ENCODE results near the gene HMOX2.

Gene HMOX2

DNA sequence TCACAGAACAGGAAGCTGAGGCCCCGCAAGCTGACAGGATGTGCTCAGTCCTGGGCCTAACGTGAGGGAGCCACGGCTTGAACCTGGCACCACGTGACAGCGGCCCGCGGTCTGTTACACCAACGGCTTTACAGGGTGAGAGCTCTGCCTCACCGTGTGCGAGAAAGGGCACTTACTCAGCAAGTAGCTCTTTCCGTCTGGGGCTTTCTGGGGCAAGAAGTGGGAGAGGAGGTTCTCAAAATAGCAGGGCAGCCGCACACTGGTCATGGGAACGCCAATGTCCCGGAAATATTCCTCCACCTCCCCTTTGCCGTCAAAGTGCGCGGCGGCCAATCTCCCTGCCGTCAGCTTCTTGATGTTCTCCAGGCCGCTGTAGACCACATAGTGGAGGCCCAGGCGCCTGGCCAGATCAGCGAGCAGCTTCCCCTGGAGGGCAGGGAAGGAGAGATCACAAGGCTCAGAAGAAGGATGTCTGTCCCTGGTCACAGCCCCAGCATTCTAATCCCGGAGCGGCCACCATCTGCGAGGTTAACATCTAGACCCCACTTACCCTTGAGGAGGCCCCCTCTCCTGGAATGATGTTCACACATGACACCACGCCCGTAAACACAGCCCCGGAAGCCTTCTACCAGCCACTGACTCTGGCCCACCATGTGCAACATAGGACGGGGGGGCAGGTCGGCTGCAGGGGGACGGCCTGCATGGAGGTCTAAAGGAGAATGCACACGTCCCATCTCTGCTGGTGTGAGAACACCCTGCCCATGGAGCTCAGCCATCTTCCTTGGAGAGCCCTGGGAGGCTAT is 10.0 kb upstream of the HMOX2 start:
- DNase-seq: no peak

DNA sequence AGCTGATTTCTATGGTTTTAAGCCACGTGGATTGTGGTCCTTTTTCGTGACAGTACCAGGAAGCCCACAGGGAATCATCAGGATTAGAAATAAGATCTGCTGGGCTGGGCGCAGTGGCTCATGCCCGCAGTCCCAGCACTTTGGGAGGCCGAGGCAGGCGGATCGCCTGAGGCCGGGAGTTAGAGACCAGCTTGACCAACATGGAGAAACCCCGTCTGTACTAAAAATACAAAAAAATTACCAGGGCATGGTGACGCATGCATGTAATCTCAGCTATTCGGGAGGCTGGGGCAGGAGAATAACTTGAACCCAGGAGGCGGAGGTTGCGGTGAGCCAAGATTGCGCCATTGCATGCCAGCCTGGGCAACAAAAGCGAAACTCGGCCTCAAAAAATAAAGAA is 8.3 kb upstream of the HMOX2 start:
- DNase-seq: no peak

DNA sequence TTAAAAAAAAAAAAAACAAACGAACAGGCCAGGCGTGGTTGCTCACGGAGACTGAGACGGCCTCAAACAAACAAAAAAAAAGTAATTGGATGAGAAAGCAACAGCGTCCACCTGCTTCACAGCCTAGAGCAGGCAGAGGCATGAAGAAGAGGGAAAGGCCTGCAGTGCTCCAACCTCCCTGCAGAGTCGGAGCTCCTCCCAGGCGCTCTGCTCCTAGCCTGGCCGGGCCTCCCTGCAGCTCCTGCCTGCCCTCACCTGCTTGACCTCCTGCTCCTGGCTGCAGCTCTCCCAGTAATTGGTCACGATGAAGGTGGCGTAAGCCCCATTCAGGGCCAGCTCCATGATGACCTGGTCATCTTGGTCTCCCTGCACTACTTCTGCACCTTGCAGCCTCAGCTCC is 7.2 kb upstream of the HMOX2 start:
- DNase-seq: no peak

DNA sequence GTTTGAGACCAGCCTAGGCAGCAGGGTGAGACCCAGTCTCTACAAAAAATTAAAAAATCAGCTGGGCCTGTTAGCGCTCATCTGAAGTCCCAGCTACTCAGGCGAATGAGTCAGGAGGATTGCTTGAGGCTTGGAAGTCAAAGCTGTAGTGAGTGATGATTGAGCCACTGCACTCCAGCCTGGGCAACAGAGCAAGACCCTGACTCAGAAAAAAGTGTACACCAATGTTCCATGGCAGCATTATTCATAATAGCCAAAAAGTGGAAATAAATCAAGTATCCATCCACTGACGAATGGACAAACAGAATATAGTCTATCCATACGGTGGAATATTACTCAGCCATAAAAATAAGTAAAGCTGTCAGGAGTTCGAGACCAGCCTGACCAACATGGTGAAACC is 4.3 kb upstream of the HMOX2 start:
- no peak for DNase-seq

DNA sequence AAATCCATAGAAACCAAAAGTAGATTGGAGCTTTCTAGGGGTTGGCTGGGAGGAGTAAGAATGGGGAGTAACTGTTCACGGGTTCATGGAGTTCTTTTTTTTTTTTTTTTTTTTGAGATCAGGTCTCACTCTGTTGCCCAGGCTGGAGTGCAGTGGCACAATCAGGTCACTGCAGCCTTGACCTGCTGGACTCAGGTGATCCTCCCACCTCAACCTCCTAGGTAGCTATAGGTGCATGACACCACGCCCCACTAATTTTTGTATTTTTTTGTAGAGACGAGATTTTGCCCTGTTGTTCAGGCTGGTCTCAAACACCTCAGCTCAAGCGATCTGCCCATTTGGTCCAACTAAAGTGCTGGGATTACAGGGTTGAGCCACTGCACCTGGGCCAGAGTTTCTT is 3.3 kb upstream of the HMOX2 start:
- DNase-seq: no peak

DNA sequence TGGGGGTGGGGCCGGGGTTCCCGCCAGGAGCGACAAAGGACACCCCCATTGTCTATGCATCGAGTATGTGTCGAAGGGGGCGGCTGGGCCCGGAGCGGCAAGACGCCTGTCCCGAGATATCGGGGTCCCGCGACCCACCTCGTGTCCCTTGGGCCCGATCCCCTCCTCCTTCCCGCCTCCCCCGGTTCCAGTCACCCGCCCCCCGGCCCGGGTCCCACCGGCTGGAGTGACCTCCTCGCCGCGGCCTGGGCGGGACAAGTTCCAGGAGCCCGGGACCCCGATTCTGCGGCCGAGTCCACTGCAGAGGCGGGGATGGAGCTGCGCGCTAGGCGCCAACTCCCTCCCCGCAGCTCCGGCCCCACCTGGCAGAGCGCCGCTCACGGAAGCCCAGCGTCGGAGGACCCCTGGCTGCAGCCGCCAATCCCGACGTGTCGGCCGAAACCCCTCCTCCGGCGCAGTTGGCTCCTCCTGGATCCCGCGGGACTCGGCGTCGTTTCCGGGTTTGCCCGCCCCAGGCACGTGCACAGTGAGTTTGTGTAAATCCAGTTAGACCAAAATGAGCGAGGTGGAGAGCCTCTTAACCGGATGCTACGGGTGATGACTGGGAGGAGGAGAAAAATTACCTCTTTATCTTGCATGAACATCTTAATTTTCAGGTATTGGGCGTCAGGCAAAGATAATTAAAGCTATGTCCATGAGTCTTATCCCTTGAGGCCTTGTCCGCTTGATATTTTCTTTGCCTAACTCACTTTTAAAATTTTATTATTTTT is 1.8 kb upstream of the HMOX2 start, which contains the start of gene NMRAL1:
Gene NMRAL1, minus strand, starts transcription at position 434 of the 770 bp plus-strand sequence. CDS start 493 bp downstream, outside the sequence.
- DNase-seq: peak; percentile 84

DNA sequence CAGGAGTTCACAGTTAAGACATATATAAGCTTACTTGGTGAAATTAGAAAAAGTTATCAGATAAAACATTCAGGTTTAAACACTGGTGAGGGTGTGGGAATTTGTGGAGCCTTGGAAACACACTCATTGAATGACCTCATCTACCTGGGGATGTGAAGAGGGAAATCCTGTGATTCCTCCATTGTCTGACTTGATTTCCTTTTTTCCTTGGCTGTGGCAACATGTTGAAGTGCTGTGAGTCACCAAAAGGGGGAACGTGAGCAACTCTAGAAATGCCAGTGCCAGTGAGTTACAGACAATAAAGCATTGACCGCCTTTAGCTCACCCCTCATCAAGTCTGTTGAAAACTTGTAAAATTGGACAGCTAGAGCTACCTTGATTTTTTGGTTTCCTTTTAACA is 1.8 kb downstream of the HMOX2 start:
- DNase-seq: no peak

DNA sequence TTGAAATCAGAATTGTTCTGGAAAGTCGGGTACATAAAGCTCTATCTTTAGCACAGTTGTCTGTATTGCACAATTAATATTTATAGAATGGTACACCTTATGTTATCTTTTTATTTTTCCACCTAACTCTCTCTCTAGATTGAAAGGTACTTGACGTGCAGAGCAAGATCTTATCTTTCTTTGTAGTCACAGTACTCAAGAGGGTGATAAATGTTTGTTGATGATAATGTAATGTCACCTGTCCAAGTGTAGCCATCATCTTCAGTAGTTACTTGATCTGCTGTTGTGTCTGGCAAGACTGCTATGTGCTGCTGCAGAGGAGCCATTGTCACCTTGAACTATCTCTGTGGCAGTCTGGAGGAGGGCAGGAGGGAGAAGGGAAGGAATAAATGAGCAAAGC is 5.3 kb downstream of the HMOX2 start:
- no peak for DNase-seq

DNA sequence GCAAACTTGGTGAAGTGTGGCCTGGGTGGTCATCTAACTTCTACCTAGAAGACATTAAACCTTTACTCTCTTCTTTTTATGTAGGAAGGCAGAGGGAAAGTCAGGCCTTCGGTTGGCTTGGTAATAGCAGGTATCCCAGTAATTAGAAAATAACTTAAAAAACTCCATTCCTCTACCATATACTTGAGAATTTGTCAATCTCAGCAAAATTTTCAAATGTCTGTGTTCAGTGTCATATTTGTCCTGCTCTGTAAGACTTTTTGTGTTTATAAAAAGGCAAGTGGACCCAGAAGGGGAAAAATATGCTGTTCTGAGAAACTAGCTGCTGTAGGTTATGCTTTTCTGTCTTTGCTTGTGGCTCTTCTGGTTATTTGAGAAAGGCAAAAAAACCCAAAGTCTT is 5.8 kb downstream of the HMOX2 start:
- no peak for DNase-seq

DNA sequence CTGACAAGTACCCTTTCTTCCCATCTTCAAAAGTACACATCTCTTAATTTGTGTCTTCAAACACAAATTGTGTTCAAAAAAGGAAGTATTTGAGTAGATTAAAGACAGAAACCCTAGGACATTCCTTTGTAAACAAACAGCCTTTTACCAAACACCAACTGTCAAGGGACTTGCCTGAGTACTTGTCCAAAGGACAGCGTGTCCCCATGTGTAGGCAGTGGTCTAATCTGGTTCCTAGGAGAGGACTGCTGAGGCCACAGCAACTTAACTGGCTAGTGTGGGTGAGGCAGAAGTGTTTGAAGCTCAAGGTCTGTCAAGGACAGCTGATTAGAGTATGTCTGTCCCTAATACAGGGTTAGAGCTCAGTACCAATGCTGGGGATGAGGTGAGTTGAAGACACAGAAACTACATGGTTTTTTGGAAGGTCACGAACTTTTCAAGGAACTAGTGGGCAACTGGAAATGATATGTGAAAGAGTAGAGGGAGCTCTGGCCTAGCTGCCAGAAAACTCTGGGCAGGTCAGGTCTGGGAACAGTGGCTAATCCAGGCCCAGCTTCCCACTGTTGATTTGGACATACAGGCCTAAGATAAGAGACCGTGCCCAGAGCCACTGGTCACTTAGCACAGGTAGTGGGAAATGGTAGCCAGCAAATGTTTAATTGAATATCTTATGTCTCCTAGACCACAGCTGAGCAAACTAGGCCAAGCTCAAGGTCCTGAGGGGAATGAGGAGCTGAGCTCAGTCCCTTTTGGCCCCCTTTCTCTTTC is 10.1 kb downstream of the HMOX2 start:
- DNase-seq: no peak

DNA sequence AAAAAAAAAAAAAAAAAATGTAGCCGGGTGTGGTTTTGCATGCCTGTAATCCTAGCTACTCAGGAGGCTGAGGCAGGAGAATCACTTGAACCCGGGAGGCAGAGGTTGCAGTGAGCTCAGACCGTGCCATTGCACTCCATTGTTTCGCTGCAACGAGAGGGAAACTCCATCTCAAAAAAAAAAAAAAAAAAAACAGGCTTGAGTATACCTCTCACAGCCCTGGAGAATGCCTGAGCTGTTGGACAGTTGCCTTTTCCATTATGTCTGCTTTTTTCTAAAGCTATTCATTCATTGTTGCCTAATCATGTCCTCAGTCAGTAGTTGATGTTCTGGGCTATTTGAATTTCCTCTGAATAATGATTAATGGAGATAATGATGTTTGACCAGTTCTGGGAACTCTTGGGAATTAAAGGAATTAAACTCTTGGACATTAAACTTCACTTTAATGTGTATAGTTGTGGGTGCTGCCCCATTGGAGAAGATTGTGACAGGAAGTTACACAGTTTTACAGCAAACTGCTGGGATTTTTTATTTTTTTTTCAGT is 11.8 kb downstream of the HMOX2 start:
- DNase-seq: no peak

DNA sequence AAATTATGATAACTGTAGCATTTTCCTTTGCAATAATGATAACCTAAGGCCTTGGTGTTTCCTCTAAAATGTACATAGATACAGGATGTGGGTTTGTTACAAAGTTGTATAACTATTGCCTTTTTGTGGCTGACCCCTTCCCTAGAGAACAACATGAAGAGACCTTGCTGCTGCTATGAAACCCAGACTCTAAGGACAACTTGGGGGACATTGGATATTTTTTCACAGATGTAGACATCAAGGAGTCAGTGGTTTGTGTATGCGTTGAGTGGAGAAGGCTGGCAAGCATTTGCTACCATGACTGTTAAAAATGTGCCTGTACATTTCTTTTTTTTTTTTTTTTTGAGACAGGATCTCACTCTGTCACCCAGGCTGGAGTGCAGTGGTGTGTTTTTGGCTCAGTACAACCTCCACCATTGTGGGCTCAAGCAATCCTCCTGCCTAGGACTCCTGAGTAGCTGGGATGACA is 12.3 kb downstream of the HMOX2 start:
- no peak for DNase-seq

DNA sequence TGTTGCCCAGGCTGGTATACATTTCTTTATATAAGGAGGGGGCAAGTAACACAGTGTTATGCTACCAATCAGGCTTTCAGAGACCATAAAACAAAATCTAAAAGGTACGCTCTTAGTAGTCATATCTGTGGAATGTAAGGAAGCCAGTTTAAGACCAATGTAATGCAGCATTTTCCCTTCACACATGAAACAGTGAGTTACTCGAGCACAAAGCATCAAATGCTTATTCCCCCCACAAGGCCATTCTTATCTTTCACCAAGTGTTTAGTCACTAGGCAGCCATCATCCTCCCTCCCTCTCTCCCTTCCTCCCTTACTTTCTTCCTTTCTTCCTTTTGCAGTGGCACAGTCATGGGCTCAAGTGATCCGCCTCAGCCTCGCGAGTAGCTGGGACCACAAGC is 12.8 kb downstream of the HMOX2 start:
- DNase-seq: no peak

DNA sequence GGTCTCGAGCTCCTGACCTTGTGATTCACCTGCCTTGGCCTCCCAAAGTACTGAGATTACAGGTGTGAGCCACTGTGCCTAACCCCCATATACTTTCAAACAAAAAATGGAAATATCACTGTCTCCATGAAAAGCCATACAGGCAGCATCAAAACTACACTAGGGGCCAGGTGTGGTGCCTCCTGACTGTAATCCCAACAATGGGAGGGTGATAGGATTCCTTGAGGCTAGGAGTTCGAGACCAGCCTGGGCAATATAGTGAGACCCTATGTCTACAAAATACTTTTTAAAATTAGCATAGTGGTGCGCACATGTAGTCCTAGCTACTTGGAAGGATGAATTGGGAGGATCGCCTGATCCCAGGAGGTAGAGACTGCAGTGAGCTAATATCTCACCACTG is 15.7 kb downstream of the HMOX2 start:
- no peak for DNase-seq

DNA sequence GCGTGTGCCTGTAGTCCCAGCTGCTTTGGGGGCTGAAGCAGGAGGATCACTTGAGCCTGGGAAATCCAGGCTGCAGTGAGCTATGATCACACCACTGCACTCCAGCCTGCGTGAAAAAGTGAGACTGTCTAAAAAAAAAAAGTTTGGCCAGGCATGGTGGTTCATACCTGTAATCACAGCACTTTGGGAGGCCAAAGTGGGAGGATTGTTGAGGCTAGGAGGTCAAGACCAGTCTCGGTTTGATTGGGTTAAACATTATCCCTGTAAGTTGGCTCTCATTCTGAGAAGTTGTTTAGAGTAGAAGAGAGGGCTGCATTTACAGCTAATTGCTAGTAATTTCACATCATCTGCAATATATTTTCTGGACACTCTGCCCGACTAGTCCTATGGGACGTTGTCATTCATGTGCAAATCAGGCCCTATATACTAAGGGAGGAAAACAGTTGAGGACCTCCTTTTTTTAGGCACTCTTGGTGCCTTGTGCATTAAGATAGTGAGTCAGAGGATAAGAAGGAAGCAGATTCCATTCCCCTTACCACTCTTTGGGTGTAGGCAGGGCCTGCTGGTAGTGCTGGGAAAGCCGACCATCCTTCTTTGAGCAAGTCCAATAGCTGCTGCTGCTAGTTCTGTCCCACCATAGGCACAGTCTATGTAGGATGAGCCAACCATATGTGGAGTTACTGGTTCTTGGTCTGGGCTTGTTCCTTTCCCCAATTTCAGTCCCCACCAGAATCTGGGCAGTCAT is 18.7 kb downstream of the HMOX2 start:
- DNase-seq: no peak

DNA sequence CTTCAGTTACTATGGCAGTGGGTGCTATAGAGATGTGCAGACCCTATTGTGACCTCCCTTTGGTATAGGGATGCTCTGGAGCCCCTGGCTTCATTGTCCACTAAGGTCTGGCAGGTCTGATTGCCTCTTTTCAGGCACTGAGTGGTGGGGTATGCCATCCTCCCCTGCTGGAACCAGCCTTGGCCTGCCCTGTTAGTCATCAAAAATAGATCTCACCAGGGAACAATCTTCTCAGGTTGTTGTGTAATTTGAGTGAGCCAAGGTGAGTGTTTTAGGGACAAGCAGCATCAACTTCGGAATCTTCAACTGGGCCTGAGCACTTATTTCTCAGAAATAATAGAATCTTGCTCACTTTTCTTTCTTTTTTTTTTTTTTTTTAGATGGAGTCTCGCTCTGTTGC is 19.6 kb downstream of the HMOX2 start:
- no peak for DNase-seq

DNA sequence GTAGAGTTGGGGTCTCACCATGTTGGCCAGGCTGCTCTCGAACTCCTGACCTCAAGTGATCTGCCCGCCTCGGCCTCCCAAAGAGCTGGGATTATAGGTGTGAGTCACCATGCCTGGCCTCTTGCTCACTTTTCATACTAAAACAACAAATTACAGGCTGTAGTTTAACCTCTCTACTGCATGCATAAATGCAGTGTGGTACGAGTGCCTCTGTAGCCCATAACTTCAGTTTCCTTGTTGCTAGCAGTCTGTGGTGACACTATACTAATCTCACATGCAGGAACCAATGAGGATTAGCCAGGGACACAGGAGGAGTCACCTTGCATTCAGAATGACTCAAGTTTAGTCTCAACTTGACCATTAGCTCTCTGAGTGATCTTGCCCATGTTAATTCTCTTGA is 20.1 kb downstream of the HMOX2 start:
- no peak for DNase-seq

DNA sequence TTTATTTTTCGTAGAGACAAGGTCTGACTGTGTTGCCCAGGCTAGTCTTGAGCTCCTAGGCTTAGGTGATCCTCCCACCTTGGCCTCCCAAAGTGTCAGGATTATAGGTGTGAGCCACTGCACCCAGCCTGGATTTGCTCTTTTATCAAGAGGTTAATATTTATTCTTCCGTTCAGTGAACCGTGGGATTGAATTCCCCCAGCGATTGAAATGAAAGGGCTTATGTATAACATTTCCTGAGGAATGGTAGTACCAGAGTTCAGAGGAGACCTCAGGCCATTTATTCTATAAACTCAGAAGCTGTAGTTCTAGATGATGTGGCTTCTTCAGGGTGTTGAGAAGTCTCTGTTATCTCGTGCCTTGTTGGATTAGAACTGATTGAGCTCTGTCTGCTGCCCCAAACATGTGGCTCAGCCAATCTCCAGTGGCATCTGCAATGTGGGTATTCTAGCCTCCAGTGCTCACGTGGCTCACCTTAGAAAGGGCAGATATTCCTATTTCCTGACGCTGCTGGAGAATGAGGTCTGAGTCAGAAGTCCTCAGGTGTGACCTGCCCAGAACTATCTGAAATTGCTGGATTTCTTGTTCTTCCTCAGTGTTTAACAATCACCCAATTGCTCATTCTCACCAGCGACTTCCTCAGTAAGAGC is 22.5 kb downstream of the HMOX2 start:
- no peak for DNase-seq

DNA sequence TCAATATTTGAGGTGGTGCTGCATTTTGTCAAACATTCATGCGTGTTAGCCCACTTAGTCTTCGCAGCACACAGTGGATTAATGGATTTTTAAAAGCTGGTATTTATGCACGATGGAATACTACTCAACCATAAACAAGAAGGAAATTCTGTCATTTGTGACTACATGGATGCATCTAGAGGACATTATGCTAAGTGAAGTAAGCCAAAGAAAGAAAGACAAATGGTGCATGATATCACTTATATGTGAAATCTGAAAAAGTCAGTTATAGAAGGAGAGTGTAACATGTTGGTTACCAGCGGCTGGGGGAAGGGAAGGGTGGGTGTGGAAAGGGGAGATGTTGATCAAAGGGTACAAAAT is 23.0 kb downstream of the HMOX2 start:
- no peak for DNase-seq

DNA sequence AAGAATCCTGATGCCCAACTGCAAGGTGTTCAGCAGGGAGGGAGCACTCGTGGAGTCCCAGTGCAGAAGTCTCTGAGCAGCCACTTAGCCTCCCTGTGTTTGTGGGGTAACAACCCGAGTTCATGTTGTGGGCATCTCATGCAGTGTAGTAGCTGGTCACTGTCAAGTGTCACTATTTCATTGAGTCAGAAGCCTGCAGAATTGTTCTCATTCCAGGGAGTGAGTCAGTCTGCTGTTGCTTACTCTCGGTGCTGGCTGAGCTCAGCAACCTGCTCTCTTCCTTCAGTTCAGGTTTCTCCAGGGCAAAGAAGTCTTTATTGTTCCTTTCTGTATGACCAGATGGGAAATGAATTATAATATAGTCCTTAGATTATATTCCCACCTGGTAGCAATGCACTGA is 24.1 kb downstream of the HMOX2 start:
- DNase-seq: no peak

DNA sequence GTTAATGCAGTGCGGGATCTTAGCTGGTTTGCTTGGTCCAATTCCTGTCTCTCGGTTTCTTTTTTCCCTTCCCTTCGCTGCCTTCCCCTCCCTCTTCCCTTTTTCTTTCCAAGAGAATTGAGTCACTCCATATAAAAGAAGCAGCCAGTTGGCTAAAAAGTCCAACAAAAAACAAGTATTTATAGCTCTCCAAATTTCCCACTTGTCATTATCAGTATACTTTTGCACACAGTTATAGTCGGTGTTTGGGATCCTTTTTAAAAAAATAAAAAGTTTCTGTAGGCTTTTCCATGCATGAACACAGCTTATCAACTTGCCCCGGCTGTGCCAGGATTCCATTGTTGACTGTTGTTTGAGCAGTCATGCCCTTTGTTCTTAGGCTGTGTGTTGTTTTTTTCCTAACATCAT is 24.9 kb downstream of the HMOX2 start:
- no peak for DNase-seq

Data from NCI-H526 treated with DMSO at 0.1 percent for 48 hours (cell line).